NCI-H446 treated with DMSO at 0.1 percent for 48 hours (cell line): ENCODE measurements around the gene SUPT3H.

Experiments used
- DNase-seq: peaks from one replicate; lab custom pipeline; 2025; lab: John Stamatoyannopoulos, UW

SUPT3H gene

GRCh38 chr6:44788387-44788981 lies 589.2 kb downstream of the SUPT3H start:
- no peak for DNase-seq

GRCh38 chr6:44787254-44787834 lies 590.4 kb downstream of the SUPT3H start:
- DNase-seq, result no peak

GRCh38 chr6:44785130-44785529 lies 592.6 kb downstream of the SUPT3H start:
- no peak for DNase-seq

GRCh38 chr6:44784195-44784594 lies 593.5 kb downstream of the SUPT3H start:
- DNase-seq, result no peak

- no peak for DNase-seq
Measured at GRCh38 chr6:44782892-44783291, 594.8 kb downstream of the SUPT3H start.

- DNase-seq, result no peak
Measured at GRCh38 chr6:44781912-44782597, 595.7 kb downstream of the SUPT3H start.

GRCh38 chr6:44780161-44780560 lies 597.6 kb downstream of the SUPT3H start:
- DNase-seq, result no peak

GRCh38 chr6:44779130-44779826 lies 598.5 kb downstream of the SUPT3H start:
- no peak for DNase-seq
